OCI-M2 (cell line): Measurements from ENCODE around the gene SLC44A4.
"Not testable (repeated sequence)": the region's sequence is repeated elsewhere in the genome, so short reads cannot be mapped to it uniquely, and the experiment has no call there.

Experiments used
- DNase-seq: peaks from one replicate; lab custom pipeline; 2025; ENCODE audit not compliant: unreplicated experiment; lab: John Stamatoyannopoulos, UW

The SLC44A4 gene

DNA sequence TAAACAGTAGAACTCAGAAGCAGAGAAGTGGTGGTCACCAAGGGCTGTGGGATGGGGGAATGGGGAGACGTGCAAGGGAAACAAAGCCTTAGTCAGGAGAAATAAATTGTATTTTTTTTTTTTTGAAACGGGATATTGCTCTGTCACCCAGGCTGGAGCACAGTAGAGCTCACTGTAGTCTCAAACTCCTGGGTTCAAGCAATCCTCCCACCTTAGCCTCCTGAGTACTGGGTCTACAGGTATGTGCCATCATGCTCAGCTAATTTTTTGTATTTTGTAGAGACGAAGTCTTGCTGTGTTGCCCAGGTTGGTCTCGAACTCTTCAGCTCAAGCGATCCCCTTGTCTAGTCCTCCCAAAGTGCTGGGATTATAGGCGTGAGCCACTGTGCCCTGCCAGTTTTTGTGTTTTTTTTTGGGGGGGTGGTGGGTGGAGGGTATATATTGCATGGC lies 47.9 kb downstream of the SLC44A4 start:
- DNase-seq, result no peak

DNA sequence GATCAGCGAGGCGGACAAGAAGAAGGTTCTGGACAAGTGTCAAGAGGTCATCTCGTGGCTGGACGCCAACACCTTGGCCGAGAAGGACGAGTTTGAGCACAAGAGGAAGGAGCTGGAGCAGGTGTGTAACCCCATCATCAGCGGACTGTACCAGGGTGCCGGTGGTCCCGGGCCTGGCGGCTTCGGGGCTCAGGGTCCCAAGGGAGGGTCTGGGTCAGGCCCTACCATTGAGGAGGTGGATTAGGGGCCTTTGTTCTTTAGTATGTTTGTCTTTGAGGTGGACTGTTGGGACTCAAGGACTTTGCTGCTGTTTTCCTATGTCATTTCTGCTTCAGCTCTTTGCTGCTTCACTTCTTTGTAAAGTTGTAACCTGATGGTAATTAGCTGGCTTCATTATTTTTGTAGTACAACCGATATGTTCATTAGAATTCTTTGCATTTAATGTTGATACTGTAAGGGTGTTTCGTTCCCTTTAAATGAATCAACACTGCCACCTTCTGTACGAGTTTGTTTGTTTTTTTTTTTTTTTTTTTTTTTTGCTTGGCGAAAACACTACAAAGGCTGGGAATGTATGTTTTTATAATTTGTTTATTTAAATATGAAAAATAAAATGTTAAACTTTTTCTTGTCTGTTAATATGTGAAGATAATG lies 49.0 kb downstream of the SLC44A4 start:
- DNase-seq, result no peak

GRCh38 chr6:31827286-31828079 lies 51.3 kb downstream of the SLC44A4 start, which contains the start of gene HSPA1B:
Gene HSPA1B, plus strand, starts transcription at chr6:31827738. Its CDS starts 213 bp downstream, at chr6:31827951.
- DNase-seq, result peak; percentile 97

- peak; percentile 91 for DNase-seq
Measured at GRCh38 chr6:31826793-31827285, 52.0 kb downstream of the SLC44A4 start.

DNA sequence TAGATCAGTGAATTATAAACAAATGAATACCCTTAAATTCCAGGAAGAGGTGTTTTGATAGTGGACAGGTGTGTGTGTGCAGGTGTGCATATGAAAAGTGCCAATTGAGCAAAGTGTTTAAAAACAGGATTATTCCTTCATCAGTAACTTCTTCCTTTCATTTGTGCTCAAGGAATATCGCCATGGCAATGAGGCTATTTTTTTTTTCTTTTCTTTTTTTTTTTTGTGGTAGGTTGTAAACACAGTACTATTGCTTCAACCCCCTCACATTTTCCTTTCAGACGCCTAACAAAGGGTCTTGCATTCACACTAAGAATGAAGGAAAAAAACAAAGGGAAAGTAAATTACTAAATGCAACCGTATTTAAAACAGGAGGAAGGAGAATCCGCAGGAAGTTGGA lies 53.2 kb downstream of the SLC44A4 start:
- no peak for DNase-seq

DNA sequence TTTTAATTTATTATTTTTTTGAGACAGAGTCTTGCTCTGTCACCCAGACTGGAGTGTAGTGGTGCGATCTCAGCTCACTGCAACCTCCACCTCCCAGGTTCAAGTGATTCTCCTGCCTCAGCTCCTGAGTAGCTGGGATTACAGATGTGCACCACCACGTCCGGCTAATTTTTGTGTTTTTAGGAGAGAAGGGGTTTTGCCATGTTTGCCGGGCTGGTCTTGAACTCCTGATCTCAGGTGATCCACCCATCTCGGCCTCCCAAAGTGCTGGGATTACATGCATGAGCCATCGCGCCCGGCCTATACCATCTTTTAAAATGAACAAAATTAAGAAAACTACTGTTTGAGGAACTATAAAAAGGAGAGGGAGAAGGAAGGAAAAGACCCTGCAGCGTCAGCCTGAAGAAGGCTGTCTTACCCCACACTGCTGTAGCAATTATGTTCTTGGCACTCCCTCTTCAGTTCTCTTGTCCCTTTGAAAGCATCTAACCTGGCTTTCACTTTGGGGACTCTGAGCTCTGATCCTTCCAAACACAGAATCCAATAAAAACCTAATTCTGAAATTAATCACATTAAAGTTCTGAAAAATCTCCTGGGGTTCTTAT lies 55.1 kb downstream of the SLC44A4 start:
- not testable (repeated sequence) for DNase-seq

GRCh38 chr6:31822036-31822821 lies 56.6 kb downstream of the SLC44A4 start:
- no peak for DNase-seq

- no peak for DNase-seq
Measured at GRCh38 chr6:31821301-31822035, 57.3 kb downstream of the SLC44A4 start.

DNA sequence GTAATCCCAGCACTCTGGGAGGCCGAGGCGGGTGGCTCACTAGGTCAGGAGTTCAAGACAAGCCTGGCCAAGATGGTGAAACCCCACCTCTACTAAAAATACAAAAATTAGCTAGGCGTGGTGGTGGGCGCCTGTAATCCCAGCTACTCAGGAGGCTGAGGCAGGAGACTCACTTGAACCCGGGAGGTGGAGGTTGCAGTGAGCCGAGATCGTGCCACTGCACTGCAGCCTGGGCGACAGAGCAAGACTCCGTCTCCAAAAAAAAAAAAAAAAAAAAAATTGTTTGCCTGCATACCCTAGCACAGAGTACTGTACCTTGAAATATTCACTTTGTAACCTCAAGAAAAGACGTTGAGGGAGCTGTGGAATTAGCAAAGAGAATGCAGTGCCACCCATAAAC lies 58.4 kb downstream of the SLC44A4 start:
- DNase-seq, result not testable (repeated sequence)

GRCh38 chr6:31819871-31820299 lies 58.9 kb downstream of the SLC44A4 start:
- DNase-seq, result no peak

GRCh38 chr6:31817929-31818511 lies 60.8 kb downstream of the SLC44A4 start:
- not testable (repeated sequence) for DNase-seq

- DNase-seq, result not testable (repeated sequence)
Measured at GRCh38 chr6:31817133-31817928, 61.5 kb downstream of the SLC44A4 start.

- DNase-seq, result peak; percentile 90
Measured at GRCh38 chr6:31815025-31815838, 63.6 kb downstream of the SLC44A4 start, which contains the start of the genes HSPA1A and HSPA1L. Gene HSPA1A, plus strand, starts transcription at chr6:31815543. Its CDS starts 214 bp downstream, at chr6:31815757. Gene HSPA1L, minus strand, starts transcription at chr6:31815283. Its CDS starts 3,311 bp downstream, at chr6:31811972.

DNA sequence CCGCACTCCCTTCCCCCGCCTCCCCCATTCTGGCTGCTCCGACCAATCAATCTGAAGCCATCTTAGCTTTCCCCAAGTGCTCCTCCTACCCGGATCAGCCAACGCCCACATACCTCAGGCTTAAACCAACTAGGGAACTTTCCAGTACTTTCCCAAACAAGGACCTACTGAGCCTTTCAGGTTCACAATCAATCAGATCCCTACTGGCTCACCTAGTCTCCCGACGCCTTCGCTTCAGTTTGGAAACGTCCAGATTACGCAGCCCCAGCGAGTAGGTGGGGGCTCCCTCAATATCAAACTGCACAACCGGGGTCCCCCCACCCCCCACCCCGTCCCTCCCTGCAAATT lies 64.1 kb downstream of the SLC44A4 start:
- no peak for DNase-seq

GRCh38 chr6:31813465-31813849 lies 65.3 kb downstream of the SLC44A4 start:
- DNase-seq, result no peak
